ENCODE results near the gene CSTF3.

- no peak for TF ChIP-seq CTCF (IDR thresholded peaks at IDR 0.05; ENCODE audit: low read length)
- TF ChIP-seq EZH2 (IDR thresholded peaks at IDR 0.05; ENCODE audit: borderline replicate concordance, low read length) = no peak
Measured at GRCh38 chr11:33185756-33186155, 24.5 kb upstream of the CSTF3 start.
